ENCODE data around the gene STX8.

The STX8 gene

DNA sequence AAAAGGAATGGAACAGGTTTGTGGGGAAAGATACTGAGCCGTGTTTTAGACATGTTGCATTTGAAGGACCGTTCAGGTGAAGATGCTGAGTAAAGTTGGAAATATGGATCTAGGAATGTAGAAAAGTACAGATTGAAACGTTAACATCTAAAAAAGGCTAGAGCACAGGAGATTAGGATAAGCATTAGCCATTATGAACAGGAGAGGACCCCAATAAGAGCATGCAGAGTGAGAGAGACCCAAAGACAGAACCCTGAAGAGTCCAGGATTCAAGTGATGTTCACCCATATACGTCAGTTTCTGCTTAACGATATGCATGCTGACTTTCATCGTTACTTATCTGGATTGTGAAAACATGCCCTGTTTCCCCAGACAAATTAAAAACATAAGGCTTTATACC is 140.5 kb downstream of the STX8 start:
- no peak for DNase-seq

DNA sequence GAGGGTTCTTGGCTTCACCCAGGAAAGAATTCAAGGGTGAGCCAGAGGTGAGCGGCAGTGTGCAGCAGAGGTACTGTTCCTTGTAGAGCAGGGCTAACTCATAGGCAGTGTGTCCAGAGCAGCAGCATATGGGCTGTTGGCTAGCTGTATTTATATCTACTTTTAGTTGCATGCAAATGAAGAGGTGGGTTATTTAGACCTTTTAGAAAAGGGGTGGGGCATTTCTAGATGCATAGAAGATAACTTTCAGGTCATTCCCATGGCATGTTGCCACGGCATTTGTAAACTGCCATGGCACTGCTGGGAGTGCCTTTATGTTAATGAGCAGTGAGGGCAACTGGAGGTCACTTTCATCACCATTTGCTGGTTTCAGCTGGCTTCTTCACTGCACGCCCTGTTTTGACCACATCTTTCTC is 141.0 kb downstream of the STX8 start:
- no peak for DNase-seq

DNA sequence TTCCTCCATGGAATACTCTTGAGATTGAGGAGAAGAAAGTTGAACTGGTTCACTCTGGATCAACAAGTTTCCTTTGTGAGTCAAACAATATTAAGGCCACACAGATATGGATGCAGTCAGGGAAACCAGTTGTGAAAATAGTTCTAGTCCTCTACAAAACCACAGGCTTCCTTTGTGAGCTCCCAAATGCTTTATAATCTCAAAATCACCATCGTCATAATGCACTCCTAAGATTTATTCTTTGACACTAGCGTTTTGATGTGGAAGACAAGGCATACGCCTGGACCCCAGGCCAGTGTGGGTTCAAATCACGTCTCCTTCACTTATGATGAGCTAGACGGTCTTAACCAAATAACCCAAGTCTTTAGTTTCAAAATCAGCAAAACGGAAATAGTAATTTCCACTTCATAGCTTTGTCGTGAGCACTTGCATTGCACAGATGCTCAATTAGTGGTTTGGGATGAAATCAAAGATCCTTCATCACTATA is 142.6 kb downstream of the STX8 start:
- peak; percentile 53 for DNase-seq

DNA sequence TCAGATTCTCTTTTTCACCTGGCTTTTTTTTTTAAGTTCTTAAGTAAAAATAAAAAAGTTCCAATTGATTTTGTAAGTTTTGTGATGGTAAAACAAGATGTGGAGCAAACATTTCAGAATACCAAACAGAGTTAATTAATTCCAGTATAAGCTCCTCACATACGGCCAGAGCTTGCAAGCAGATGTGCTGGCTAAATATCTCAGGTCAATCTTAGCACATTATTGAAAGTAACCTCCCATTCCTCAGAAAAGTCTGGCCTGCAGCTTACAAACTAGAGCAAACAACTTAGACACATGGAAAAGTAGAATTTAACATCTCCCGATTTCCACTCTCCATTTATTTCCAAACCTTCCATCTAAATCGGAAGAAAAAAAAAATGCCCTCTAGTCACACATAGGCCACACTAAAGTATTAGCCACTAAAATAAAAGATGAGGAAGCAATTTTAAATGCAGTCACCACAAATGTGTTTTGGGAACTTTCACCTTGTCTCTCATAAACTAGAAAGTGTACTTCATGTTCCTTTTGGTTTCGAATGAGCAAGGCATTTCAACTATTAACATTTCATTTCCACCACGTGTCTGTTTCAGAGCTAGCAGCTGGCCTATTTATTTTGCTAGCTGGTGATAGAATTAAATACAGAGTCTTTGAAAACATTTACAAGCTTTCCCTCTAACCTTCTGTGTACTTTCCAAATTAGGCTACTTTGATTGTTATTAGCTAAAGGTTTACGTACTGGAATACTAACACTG is 143.3 kb downstream of the STX8 start:
- DNase-seq: no peak

DNA sequence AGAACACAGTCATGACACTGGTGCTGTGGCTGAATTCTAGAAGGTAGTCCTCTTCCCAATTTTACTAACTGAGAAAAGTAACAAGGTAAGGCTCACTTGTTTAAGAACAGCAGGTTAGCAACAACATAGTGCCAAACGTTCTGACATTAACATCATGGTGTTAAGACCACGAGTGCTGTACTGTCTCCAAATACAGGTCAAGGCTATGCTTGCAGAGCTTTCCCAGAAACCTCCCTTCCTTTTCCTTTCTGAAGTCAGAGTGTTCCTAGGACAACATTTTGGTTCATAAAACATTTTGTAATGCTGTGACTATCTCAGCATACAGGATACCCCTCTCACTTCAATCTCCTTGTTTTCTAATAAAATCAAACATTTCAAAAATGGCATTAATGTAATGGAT is 144.0 kb downstream of the STX8 start:
- no peak for DNase-seq

DNA sequence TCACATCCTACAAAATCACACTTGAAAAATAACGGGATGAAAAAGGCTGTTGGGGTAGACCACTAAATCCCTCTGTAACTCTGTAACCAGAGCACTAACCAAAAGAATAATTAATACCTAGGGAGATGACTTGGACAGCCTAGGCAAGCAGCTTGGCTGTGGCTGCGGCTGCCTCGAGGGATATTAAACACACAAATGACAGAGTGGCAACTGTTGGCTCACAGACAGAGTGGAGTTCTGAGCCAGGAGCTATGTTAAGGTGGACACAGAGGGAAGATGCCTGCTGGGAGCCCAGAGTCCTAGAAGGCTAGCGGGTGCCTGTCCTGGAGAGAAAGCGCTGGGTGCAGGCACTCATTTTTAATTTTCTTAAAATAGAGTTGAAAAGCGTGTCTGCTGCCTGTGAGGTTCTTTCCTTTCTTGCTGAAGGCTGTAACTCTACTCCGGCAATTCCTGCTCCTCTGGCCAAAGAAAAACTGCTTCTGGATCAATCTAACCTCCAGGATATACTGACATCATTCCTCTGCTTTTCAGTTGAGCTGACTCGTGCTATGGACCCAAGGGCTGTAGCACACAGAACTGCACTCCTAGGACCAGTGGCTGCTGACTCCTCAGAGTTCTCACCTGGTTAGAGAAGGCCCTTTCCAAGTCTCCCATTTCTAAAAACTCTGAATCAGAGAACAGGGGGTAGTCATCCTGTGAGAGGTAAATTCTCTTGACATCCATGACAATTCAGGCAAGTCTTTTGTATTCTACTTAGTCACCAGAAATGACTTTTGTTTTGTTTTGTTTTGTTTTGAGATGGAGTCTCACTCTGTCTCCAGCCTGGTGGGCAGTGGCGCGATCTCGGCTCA is 147.9 kb downstream of the STX8 start:
- DNase-seq: no peak

DNA sequence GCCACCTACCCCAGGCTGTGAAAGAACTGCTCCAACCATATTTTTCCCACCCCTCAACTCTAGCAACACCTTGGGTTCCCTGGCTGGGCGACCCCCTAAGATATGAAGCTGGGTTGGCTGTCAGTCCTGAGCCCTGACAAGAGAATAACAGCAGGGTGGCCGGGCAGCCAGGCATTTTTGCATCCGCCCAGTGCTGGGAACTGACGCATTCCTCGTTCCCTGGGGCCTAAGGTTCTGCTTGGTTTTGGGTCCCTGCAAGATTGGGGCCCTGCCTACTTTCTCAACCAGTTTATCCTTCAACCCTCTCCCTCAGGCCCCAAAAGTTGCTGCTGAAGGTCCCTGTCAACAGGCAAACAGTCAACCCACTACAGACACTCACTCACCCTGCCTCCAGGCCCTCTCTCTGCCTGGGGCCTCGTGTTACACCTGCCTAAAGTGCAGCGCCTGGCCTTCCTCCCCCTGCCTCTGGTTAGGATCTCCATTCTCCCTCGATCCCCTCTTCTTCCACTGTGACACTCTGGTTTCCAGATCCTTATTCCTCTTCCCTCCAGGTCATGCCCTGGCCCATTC is 151.5 kb downstream of the STX8 start:
- no peak for DNase-seq

DNA sequence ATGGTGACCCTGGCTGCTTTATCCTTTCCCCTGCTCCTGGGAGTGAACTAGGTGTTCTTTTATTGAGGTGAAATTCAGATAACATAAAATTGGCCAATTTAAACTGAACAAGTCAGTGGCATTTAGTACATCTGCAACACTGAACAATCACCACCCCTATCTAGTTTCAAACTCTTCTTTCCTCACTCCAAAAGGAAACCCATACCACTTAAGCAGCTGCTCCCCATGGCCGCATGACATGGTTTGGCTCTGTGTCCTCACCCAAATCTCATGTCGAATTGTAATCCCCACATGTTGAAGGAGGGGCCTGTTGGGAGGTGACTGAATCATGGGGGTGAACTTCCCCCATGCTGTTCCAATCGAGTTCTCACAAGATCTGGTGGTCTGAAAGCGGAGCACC is 154.1 kb downstream of the STX8 start:
- DNase-seq: no peak

DNA sequence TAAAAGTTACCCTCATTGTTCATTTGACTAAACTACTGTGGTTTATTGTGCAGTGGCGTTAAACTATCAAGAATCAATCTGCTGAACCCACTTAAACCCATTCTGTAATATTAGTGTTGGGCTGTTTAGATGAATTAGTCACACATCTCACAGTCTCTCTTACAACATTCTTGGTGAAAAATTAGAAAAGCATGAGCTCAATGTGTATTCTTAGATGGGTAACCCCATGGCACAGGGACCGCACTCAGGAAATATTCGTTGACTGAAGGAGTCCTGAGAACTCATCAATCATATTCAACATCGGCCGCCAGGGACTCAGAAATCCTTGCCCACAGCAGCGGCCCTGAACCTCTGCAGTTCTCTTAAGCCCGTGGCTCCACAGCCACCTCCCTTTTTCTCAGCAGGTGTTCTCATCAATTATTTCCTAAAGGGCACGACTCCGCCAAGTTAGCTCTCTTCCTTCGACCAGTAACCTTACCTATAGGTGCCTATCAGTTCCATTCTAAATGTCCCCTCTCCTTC is 155.6 kb downstream of the STX8 start:
- DNase-seq: no peak

DNA sequence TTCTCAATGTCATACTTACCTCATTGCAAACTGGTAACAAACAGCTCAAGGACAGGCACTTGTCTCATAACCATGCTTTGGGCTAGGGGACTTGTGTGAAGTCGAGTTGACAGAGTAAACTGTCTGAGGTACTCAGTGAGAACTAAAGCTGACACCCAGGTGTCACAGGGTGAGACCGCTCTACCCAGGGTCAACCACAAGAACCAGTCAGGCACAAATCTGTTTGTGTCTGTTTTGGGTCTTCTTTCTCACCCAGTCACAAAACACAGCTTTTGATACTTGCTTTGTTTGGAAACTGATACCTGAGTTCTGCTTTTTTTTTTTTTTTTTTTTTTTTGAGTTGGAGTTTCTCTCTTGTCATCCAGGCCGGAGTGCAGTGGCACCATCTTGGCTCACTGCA is 161.1 kb downstream of the STX8 start:
- no peak for DNase-seq

DNA sequence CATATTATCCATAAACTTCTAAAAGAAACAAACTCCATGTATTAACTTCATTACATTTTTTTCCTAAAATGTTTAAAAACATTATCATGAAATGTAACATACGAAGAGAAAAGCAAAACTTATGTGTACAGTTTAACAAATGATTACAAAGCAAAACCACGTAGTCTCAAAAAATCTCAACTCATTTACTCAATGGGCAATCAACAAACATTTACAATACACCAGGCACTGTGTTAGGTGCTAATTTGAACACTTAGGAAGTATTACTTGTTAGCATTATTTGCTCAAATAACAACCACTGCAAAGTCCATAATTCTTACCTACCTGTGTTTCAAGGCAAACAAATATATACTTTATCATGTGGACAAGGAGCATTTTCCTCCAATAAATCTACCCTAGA is 164.9 kb downstream of the STX8 start:
- no peak for DNase-seq

DNA sequence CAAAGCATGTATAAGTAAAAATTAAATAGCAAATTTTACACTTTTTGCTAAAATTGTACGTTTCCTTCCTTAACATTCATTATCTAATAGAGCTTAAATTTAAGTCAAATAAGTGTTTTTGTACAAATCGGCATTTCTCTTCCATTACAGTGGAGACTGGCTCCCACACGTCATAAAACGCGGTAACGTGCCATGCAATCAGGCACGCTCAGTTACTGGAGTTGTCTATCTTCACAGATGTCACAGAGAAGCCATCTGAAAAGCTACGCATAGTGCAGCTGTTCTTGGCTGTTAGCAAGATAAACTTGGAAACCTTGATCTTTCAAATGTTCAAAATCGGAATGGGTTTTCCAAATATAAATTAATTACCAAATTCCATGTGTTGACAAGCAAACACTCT is 165.3 kb downstream of the STX8 start:
- DNase-seq: no peak

DNA sequence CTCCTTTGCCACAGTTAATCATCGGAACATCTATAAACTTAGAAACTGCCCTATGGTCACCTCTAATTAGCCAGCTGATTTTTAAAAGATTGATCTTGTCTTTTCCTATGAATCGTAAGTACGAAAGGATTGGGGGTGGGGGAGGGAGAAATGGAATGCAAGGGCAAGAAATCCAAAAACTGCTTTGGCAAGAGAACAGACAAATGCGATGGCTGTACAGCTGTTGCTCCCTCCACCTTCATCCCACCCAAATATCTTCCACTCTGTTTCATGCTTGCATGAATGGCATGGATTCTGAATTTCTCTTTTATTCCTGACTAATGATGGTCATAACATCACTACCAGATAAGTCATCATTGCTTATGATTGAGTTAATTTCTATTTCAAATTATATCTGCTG is 165.7 kb downstream of the STX8 start:
- DNase-seq: no peak

DNA sequence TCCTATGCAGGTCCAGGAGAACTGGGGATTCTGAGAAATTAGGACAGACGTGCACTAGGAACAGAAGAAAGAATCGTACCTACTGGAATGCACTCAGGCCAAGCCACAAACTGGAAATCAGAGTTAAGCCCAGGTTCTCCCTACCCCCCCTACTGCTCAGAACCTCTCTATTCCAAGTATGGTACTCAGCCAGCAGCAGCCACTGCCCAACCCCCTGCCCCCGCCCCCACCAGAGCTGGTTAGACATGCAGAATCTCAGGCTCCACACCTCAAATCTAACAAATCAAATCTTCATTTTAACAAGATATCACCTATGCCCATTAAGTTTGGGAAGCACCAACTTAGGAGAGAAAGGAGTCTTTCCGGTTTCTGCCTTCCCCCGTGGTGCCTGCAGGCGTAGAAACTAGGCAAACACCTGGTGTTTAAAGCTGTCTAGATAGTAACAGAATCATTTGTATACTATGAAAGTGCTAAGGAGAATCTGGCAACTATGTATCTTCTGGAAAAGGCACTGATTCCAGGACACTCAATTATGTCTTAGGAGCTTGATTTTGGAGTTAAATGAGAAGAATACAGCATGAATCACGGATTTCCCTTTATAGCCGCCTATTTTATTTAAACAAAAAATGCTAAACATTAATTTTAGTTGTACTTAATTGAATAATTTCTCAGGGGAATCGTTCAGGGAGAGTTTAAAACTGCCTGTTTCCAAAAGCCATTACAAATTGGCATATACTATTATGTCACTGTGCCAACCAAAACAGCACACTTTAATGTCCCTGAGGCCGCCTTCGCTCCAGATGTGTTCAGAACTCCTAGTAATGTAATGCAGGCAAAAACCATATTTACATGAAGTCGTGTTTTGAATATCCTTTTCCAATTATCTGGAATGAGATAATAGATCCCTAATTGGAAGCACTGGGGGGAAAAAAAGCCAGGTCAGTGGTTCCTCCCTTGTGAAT is 166.5 kb downstream of the STX8 start:
- peak; percentile 29 for DNase-seq

DNA sequence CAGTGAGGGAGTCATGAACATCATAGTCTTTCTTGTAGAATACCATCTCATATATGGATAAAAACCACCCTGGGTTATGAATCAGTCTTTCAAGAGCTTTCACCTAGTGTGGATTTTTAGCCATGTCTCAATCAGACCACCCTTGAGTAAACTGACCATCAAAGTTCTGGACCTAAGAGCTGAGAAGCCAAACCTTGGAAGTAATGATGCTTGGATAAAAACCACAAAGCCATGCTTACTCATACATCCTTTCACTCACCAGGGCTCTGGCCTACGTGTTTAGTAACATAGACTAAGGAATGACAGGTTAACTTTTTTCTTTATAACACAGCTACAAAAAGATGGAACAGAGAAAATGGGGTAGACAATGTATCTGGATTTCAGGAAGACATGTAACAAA is 167.2 kb downstream of the STX8 start:
- DNase-seq: peak; percentile 47

DNA sequence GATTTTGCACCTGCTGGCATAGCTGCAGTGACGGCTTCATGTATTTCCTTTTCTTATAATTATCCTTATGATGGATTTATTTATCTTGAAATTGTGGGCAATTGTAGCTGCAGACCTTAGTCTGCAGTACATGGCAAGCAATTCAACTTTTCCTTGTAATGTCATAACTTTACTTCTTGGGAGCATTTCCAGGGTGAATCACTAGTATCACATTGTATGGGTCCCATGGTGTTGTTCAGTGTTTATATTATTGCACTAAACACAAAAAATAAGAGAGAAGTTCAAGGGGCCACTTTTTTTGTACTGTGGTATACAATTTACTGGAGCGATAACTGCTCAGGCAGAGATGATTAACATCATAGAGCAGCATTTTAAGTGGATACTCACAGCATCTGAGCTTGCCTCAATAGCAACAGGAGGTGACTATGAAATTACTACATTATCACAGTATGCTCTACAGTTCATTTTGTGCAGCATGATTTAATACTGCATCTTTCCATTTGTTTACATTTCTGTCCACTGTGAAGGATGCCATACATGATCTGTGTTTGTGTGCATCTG is 169.5 kb downstream of the STX8 start:
- no peak for DNase-seq

DNA sequence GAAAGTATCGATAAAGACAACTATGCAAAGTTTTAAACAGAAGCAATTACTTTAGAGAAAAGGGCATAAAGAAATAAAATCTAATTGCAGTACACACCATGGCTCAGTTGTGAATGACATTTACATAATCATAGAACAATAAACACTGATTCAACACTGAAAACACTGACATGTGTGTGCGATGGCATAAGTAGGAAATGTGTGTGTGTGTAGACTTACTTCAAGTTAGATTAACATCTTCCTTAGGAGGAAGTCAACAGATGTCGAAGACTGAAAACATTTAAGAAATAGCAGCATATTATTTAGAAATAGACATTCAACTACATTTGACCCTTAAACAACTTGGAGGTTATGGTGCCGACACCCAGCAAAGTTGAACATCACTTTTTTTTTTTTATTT is 172.4 kb downstream of the STX8 start:
- no peak for DNase-seq

DNA sequence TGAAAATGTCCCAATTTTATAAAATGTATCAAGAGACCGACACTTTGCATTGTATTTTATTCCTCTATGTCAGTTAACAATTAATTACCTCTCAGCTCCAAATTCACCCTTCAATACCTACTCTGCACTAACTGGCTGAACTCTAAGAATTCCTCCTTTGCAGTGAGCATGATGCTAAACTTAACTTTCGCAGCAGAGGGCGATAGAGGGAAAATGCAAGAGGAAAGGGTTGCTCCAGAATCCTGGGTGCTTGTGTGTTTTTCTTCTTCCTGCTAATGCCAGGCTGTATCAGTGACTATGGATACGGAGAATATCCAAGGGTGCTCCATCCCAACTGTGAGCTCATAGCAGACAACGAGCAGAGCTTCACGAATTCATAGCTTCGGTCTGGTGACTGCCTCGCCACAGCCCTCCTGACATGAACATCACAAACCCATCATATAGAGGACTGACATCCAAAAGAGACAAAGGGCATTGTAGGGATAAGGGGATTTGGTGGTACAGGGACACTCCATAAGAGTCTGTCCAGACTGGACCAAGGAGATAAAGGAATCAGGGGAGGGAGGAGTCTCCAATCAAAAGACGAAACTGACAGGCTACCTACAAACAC is 172.9 kb downstream of the STX8 start:
- DNase-seq: peak; percentile 27

DNA sequence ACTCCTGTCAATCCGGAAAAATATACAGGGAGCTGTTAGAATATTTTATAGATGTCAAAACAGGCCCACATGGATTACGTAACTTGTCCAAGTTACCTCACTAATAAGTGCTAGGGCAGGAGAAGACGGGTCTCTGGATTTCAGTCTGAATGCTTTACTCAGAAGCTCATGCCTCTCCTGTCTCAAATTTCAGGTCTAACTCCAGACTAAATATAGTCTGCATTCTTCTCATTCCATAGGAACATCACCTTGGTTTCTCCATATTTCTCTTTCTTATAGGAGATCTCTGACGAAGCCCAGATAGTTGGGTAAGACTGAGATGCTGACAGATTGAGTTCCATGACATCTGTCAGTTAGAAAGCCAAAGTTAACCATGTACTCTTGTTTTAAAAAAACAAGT is 174.2 kb downstream of the STX8 start:
- DNase-seq: peak; percentile 46

DNA sequence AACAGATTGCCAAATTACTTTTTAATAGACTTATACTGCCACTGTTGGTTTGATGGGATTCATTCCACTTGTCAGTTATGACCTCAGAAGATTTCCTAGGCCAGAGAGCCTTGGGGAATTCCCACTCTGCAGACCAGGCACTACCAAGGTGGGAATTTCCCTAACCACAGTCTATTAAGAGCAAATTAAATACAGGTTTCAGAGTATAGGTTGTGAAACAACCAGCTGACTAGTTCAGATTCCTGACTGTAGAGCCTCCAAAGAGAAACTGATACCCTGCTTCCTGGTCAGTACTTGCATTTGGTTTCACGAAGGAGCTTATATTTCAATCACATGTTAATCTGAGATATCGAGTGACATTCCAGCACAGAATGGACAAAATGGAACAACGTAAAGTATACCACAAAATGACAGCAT is 186.5 kb downstream of the STX8 start:
- peak; percentile 79 for DNase-seq

DNA sequence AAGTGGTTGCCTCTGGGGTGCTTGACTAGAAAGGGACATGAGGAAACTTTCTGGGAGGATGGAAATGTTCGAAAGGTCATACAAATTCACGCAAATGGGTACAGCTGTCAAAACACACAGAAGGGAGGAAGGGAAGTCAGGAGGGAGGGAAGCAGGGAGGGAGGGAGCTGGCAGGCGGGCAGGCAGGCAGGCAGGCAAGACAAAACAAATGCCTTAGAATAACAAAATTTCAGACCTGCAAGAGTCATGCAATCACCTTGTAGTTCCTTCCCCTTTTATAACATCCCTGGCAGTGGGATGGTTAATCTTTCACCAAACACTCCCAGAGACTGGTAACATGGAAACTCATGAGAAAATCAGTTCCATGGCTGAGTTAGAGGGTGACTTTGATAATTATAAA is 189.2 kb downstream of the STX8 start:
- DNase-seq: peak; percentile 20

Data from fibroblast of skin of scalp (primary cell).